Lower leg skin (tissue), 3 donors: ENCODE measurements around the gene WDR55.

ENCODE experiments used
- POLR2A ChIP-seq, 2 donors: fragments of 450-650 bp; IDR thresholded peaks; one replicate each; pipeline ENCODE4 v1.6.1; 2016 to 2017; ENCODE audit warnings: antibody characterized with exemption in 2 of 2, mild to moderate bottlenecking in 1 of 2, moderate library complexity in 1 of 2
- TF ChIP-seq, protein P1 (sequence below), 3 donors: fragments of 450-650 bp; IDR thresholded peaks; one replicate each; pipeline ENCODE4 v1.5.1; 2016; ENCODE audit warnings: antibody characterized with exemption in 3 of 3, mild to moderate bottlenecking in 3 of 3, moderate library complexity in 2 of 3

DNA sequence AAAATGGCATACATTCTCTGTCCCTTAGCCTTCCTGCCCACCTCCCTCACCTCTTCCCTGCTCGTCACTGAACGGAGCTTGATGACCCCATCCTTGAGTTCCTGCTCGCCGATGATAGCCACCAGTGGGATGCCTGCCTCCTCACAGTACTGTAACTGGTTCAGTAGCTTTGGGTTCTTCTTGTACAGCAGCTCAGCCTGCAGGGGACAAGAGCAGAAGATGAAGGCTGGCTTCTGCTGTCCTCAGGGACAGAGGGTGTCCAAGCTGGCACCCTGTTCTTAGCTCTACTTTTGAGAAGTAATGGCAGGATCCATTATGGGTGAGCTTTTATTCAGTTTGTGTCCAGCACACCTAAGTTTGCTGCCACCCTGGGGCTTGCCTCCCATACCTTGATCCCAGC is 9.9 kb downstream of the WDR55 start:
- TF ChIP-seq, protein P1, sequence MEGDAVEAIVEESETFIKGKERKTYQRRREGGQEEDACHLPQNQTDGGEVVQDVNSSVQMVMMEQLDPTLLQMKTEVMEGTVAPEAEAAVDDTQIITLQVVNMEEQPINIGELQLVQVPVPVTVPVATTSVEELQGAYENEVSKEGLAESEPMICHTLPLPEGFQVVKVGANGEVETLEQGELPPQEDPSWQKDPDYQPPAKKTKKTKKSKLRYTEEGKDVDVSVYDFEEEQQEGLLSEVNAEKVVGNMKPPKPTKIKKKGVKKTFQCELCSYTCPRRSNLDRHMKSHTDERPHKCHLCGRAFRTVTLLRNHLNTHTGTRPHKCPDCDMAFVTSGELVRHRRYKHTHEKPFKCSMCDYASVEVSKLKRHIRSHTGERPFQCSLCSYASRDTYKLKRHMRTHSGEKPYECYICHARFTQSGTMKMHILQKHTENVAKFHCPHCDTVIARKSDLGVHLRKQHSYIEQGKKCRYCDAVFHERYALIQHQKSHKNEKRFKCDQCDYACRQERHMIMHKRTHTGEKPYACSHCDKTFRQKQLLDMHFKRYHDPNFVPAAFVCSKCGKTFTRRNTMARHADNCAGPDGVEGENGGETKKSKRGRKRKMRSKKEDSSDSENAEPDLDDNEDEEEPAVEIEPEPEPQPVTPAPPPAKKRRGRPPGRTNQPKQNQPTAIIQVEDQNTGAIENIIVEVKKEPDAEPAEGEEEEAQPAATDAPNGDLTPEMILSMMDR (IDR thresholded peaks at IDR 0.05) = no peak
- no peak for TF ChIP-seq POLR2A (IDR thresholded peaks at IDR 0.05)
